HCT116 (cell line): ENCODE results near the gene CCDC61. TPM values are rescaled to one million over a fixed set of nuclear protein-coding genes. Genes with fewer than 3 reads are reported as not detected.

Experiments used
- ATAC-seq: fragments of 200-7000 bp; cut with Tn5 transposase; 2 replicates; pipeline ENCODE4 v1.9.1; 2020; ENCODE audit warnings: mild to moderate bottlenecking, moderate library complexity
- BruUV-seq: library from RNA; stranded (reverse); fragments of 400-500 nt; replicated peaks from 2 replicates; lab custom pipeline; 2021; lab: Mats Ljungman, UMichigan
- CTCF ChIA-PET: fragments of 300-600 bp; sonication (Branson Sonifier 250); formaldehyde crosslinking; loops from one replicate; lab custom pipeline; 2021; ENCODE audit warnings: antibody characterized with exemption; lab: Charles Lee
- POLR2A ChIA-PET: fragments of 300-600, 350-600 bp; sonication (Branson Sonifier 250); formaldehyde crosslinking; loops from one replicate; lab custom pipeline; 2021; ENCODE audit warnings: antibody characterized with exemption; lab: Charles Lee
- RAD21 ChIA-PET, 2 experiments: fragments of 300-600 bp; sonication (Branson Sonifier 250); formaldehyde crosslinking; loops; one replicate each; lab custom pipeline; 2023; ENCODE audit warnings: low total read pairs in 2 of 2; ENCODE audit not compliant: uncharacterized antibody in 2 of 2, unreplicated experiment in 2 of 2, low non-redundant PET in 1 of 2; lab: Charles Lee
- DNase-seq: peaks from one replicate; pipeline ENCODE4 v3.0.0-alpha.2; 2010; ENCODE audit warnings: low read depth, low spot score
- H2AFZ ChIP-seq: fragments of 200-600 bp; shearing (Covaris generic), sonication (generic); 2 replicates; pipeline ENCODE4 v1.6.1; 2017; ENCODE audit warnings: low read depth, mixed run types, mixed read lengths, antibody characterized with exemption, low read length; ENCODE audit not compliant: poor library complexity, severe bottlenecking
- H3K27ac ChIP-seq: 2 replicates; pipeline ENCODE4 v1.5.1; 2012; ENCODE audit warnings: low read depth, low read length
- H3K27me3 ChIP-seq: fragments of 200-600 bp; sonication (generic); 2 replicates; pipeline ENCODE4 v1.6.1; 2016; ENCODE audit warnings: mixed run types, low read length, mixed read lengths; ENCODE audit not compliant: insufficient read depth
- H3K36me3 ChIP-seq, 2 experiments: fragments of 200-500 bp in 1 of 2; fragments of 200-600 bp in 1 of 2; sonication (Bioruptor generic) in 1 of 2; sonication (generic) in 1 of 2; 2 replicates each; pipeline versions ENCODE4 v1.5.1 to v1.6.1; 2014 to 2016; ENCODE audit warnings: low read length in 2 of 2, inconsistent platforms in 1 of 2, mixed read lengths in 1 of 2, mixed run types in 1 of 2; ENCODE audit not compliant: insufficient read depth in 2 of 2, control insufficient read depth in 1 of 2
- H3K4me1 ChIP-seq, 2 experiments: fragments of 200-600 bp in 1 of 2; sonication (generic) in 1 of 2; 2 replicates each; pipeline versions ENCODE4 v1.5.1 to v1.6.1; 2012 to 2017; ENCODE audit warnings: low read length in 2 of 2, inconsistent platforms in 1 of 2, mild to moderate bottlenecking in 1 of 2, mixed read lengths in 1 of 2, mixed run types in 1 of 2, moderate library complexity in 1 of 2; ENCODE audit not compliant: insufficient read depth in 2 of 2, control insufficient read depth in 1 of 2
- H3K4me2 ChIP-seq: fragments of 200-600 bp; sonication (generic); 2 replicates; pipeline ENCODE4 v1.6.1; 2017; ENCODE audit warnings: mixed run types, low read length, mixed read lengths
- H3K4me3 ChIP-seq, 2 experiments: fragments of 200-600 bp in 1 of 2; sonication (generic) in 1 of 2; replicated peaks in 1 of 2; 2 replicates each; pipeline ENCODE4 v1.5.1; 2011 to 2016; ENCODE audit warnings: low read length in 2 of 2, control low read depth in 1 of 2, low read depth in 1 of 2, mild to moderate bottlenecking in 1 of 2, mixed read lengths in 1 of 2, mixed run types in 1 of 2
- H3K79me2 ChIP-seq: fragments of 200-600 bp; sonication (generic); 2 replicates; pipeline ENCODE4 v1.6.1; 2017; ENCODE audit warnings: mild to moderate bottlenecking, mixed run types, low read length, moderate library complexity, mixed read lengths; ENCODE audit not compliant: insufficient read depth
- H3K9ac ChIP-seq: fragments of 200-600 bp; sonication (generic); 2 replicates; pipeline ENCODE4 v1.6.1; 2016; ENCODE audit warnings: low read length, mixed read lengths
- H3K9me2 ChIP-seq: fragments of 200-600 bp; sonication (generic), shearing (Covaris generic); 2 replicates; pipeline ENCODE4 v1.6.1; 2017; ENCODE audit warnings: mixed run types, mild to moderate bottlenecking, moderate library complexity; ENCODE audit not compliant: insufficient read depth
- H3K9me3 ChIP-seq, 2 experiments: fragments of 200-500 bp in 1 of 2; fragments of 200-600 bp in 1 of 2; sonication (Bioruptor generic) in 1 of 2; sonication (generic) in 1 of 2; 2 replicates each; pipeline ENCODE4 v1.6.1; 2014 to 2017; ENCODE audit warnings: low read length in 2 of 2, mixed read lengths in 2 of 2, inconsistent platforms in 1 of 2, low read depth in 1 of 2, mild to moderate bottlenecking in 1 of 2, mixed run types in 1 of 2, moderate library complexity in 1 of 2; ENCODE audit not compliant: control insufficient read depth in 1 of 2, insufficient read depth in 1 of 2
- H4K20me1 ChIP-seq: fragments of 200-600 bp; sonication (generic), shearing (Covaris generic); 2 replicates; pipeline ENCODE4 v1.6.1; 2017; ENCODE audit warnings: mixed run types, mild to moderate bottlenecking, moderate library complexity; ENCODE audit not compliant: insufficient read depth
- CEBPB ChIP-seq: IDR thresholded peaks from 2 replicates; pipeline ENCODE4 v1.6.1; 2012; ENCODE audit warnings: low read depth
- EGR1 ChIP-seq: IDR thresholded peaks from 2 replicates; pipeline ENCODE4 v1.6.1; 2012; ENCODE audit warnings: low read depth
- EZH2 ChIP-seq: fragments of 200-600 bp; sonication (generic); IDR thresholded peaks from 2 replicates; pipeline ENCODE4 v1.6.1; 2017; ENCODE audit warnings: antibody characterized with exemption, mixed run types
- EZH2phosphoT487 ChIP-seq: fragments of 200-600 bp; IDR thresholded peaks from 2 replicates; pipeline ENCODE4 v1.6.1; 2018; ENCODE audit warnings: antibody characterized with exemption, borderline replicate concordance
- JUND ChIP-seq: IDR thresholded peaks from 2 replicates; pipeline ENCODE4 v1.6.1; 2012
- MAX ChIP-seq: IDR thresholded peaks from 2 replicates; pipeline ENCODE4 v1.6.1; 2012
- POLR2A ChIP-seq: IDR thresholded peaks from 2 replicates; pipeline ENCODE4 v1.7.0; 2011; ENCODE audit warnings: borderline replicate concordance; ENCODE audit not compliant: insufficient read depth, insufficient read length; ENCODE audit errors: extremely low read depth
- POLR2AphosphoS5 ChIP-seq: IDR thresholded peaks from 2 replicates; pipeline ENCODE4 v1.6.1; 2011; ENCODE audit warnings: mild to moderate bottlenecking, low read depth, low read length, moderate library complexity
- RAD21 ChIP-seq: IDR thresholded peaks from 2 replicates; pipeline ENCODE4 v1.6.1; 2012; ENCODE audit warnings: low read depth, mild to moderate bottlenecking
- REST ChIP-seq: IDR thresholded peaks from 2 replicates; pipeline ENCODE4 v1.6.1; 2012; ENCODE audit warnings: low read depth
- SIN3A ChIP-seq: IDR thresholded peaks from 2 replicates; pipeline ENCODE4 v1.6.1; 2012; ENCODE audit warnings: low read depth
- SP1 ChIP-seq: IDR thresholded peaks from 2 replicates; pipeline ENCODE4 v1.6.1; 2012; ENCODE audit warnings: low read depth
- SRF ChIP-seq: IDR thresholded peaks from 2 replicates; pipeline ENCODE4 v1.6.1; 2012; ENCODE audit warnings: low read depth
- TCF7L2 ChIP-seq: IDR thresholded peaks from 2 replicates; pipeline ENCODE4 v1.7.0; 2011; ENCODE audit warnings: borderline replicate concordance, inconsistent platforms; ENCODE audit not compliant: insufficient read depth, insufficient read length; ENCODE audit errors: extremely low read depth
- YY1 ChIP-seq: IDR thresholded peaks from 2 replicates; pipeline ENCODE4 v1.6.1; 2011; ENCODE audit warnings: low read length, low read depth, moderate library complexity, mild to moderate bottlenecking; ENCODE audit not compliant: insufficient replicate concordance; ENCODE audit errors: extremely low read depth
- ZBTB33 ChIP-seq: IDR thresholded peaks from 2 replicates; pipeline ENCODE4 v1.6.1; 2011; ENCODE audit warnings: mild to moderate bottlenecking, low read length, moderate library complexity; ENCODE audit not compliant: insufficient replicate concordance; ENCODE audit errors: extremely low read depth
- ZNF274 ChIP-seq: fragments of 200-500 bp; sonication (Bioruptor generic); IDR thresholded peaks from 2 replicates; pipeline ENCODE4 v1.6.1; 2014; ENCODE audit warnings: mild to moderate bottlenecking, low read depth, low read length, inconsistent platforms
- intact Hi-C: fragments of 100-400 bp; cut with micrococcal nuclease; formaldehyde crosslinking; loops from 2 replicates; pipeline ENCODE4 v1.10.0; 2022
- total RNA-seq: library from RNA; stranded (reverse); gene quantifications from one replicate; pipeline ENCODE4 v1.2.1, GENCODE V29; 2021; ENCODE audit not compliant: unreplicated experiment
- TF ChIP-seq, protein P1 (sequence below), 3 experiments: fragments of 200-600 bp in 1 of 3; sonication (generic) in 1 of 3; IDR thresholded peaks in 2 of 3; conservative IDR thresholded peaks in 1 of 3; 2 replicates each; pipeline ENCODE4 v1.5.1; 2012 to 2017; ENCODE audit warnings: low read depth in 2 of 3, low read length in 2 of 3, antibody characterized with exemption in 1 of 3, borderline replicate concordance in 1 of 3, control low read depth in 1 of 3, mild to moderate bottlenecking in 1 of 3, mixed read lengths in 1 of 3, mixed run types in 1 of 3, moderate library complexity in 1 of 3; ENCODE audit not compliant: insufficient read depth in 1 of 3
- TF ChIP-seq, protein P2 (sequence below): IDR thresholded peaks from 2 replicates; pipeline ENCODE4 v1.6.1; 2012

The CCDC61 gene
- total RNA-seq, 1 experiment from 2014 or later: 12.2 TPM

- H3K4me1 ChIP-seq: peaks cover 0 to 18% of the 10 kb centered on the region in 2 experiments; a peak in 3 of 4 replicates
- POLR2A ChIA-PET: no interaction called here
- ATAC-seq (no peak), DNase-seq (no peak)
- peak overlapping the region; percentile 50; the same call in 1 of the 2 replicates for H3K4me2 ChIP-seq
- intact Hi-C loops: no loop called here
- no TSS peak for BruUV-seq
- TF ChIP-seq YY1: no peak
- TF ChIP-seq, protein P1, sequence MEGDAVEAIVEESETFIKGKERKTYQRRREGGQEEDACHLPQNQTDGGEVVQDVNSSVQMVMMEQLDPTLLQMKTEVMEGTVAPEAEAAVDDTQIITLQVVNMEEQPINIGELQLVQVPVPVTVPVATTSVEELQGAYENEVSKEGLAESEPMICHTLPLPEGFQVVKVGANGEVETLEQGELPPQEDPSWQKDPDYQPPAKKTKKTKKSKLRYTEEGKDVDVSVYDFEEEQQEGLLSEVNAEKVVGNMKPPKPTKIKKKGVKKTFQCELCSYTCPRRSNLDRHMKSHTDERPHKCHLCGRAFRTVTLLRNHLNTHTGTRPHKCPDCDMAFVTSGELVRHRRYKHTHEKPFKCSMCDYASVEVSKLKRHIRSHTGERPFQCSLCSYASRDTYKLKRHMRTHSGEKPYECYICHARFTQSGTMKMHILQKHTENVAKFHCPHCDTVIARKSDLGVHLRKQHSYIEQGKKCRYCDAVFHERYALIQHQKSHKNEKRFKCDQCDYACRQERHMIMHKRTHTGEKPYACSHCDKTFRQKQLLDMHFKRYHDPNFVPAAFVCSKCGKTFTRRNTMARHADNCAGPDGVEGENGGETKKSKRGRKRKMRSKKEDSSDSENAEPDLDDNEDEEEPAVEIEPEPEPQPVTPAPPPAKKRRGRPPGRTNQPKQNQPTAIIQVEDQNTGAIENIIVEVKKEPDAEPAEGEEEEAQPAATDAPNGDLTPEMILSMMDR (IDR thresholded peaks at IDR 0.05 in 2 of 3, conservative IDR thresholded peaks at IDR 0.05 in 1 of 3; ENCODE audit: borderline replicate concordance in 1 of 3, insufficient read depth in 1 of 3, low read depth in 2 of 3, low read length in 2 of 3): no peak
- TF ChIP-seq EZH2: no peak
- TF ChIP-seq ZNF274: no peak
- no peak for TF ChIP-seq POLR2A
- no peak for TF ChIP-seq SIN3A
- TF ChIP-seq MAX: no peak
- TF ChIP-seq POLR2AphosphoS5: no peak
- TF ChIP-seq, protein P2, sequence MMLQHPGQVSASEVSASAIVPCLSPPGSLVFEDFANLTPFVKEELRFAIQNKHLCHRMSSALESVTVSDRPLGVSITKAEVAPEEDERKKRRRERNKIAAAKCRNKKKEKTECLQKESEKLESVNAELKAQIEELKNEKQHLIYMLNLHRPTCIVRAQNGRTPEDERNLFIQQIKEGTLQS: no peak
- TF ChIP-seq ZBTB33: no peak
- TF ChIP-seq EZH2phosphoT487: no peak
- no peak for TF ChIP-seq JUND
- TF ChIP-seq TCF7L2: no peak
- no peak for TF ChIP-seq SRF
- TF ChIP-seq RAD21: no peak
- no peak for TF ChIP-seq CEBPB
- no peak for TF ChIP-seq SP1
- TF ChIP-seq REST: no peak
- no peak for TF ChIP-seq EGR1
- H3K9ac ChIP-seq: no peak overlapping the region
- CTCF ChIA-PET: no interaction called here
- no peak overlapping the region for H2AFZ ChIP-seq
- no peaks in the 10 kb centered on the region for H3K9me2 ChIP-seq
- no peaks in the 10 kb centered on the region for H3K9me3 ChIP-seq
- H3K27ac ChIP-seq: no peak overlapping the region
- H3K27me3 ChIP-seq: no peaks in the 10 kb centered on the region; the same call in 1 of the 2 replicates
- H4K20me1 ChIP-seq: no peaks in the 10 kb centered on the region
- no peaks in the 10 kb centered on the region for H3K79me2 ChIP-seq
- RAD21 ChIA-PET: no interaction called here
- no peaks in the 10 kb centered on the region for H3K36me3 ChIP-seq
- no peak overlapping the region for H3K4me3 ChIP-seq
Observed at GRCh38 chr19:45972081-45972946, 23.0 kb upstream of the CCDC61 start.
